ENCODE measurements around the gene IRS2.

Gene IRS2

DNA sequence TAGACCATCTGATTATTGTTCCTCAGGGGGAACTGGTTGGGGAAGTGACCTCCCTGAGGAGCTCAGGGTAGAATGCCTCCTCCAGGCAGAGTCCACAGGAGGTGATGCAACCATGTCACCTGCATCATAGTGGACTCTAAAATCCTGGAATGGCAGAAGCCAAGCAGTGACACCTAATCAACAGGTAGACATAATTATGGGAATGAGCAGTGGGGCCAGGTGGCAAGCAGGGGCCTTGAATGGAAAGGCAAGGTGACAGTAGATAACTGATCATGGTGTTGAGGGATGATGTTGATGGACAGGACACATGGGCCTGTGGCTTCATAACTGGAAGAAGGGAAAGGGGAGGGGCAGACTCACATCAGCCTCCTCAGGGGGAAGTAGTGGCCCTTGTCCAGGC, 27.3 kb upstream of the IRS2 start:
- Histone ChIP-seq H3K9me3 (ENCODE audit: control extremely low read depth in 1 of 5, control insufficient read depth in 4 of 5, insufficient read depth in 2 of 5, low read depth in 1 of 5, low read length in 4 of 5) (no peaks in the 10 kb centered on the region), H3K4me1 (ENCODE audit: control extremely low read depth in 1 of 4, control insufficient read depth in 4 of 4, insufficient read depth in 4 of 4, low read length in 3 of 4) (no peaks in the 10 kb centered on the region), H3K36me3 (ENCODE audit: control insufficient read depth in 4 of 4, insufficient read depth in 4 of 4, low read length in 3 of 4) (no peaks in the 10 kb centered on the region), H3K27me3 (replicated peaks in 2 of 5; ENCODE audit: control insufficient read depth in 4 of 5, insufficient read depth in 5 of 5, low read length in 4 of 5) (peaks cover 0 to 18% (median 7%) of the 10 kb centered on the region in 5 experiments), H3K4me3 (ENCODE audit: control insufficient read depth in 1 of 7, extremely low read depth in 1 of 7, insufficient read depth in 4 of 7, low read depth in 2 of 7, low read length in 6 of 7) (no peak overlapping the region), H3K27ac (ENCODE audit: insufficient read depth in 1 of 2, low read depth in 1 of 2, low read length in 2 of 2, poor library complexity in 1 of 2, severe bottlenecking in 2 of 2) (no peak overlapping the region)
- DNase-seq = no peak
- ChIA-PET CTCF (no interaction called here), POLR2A (no interaction called here)

DNA sequence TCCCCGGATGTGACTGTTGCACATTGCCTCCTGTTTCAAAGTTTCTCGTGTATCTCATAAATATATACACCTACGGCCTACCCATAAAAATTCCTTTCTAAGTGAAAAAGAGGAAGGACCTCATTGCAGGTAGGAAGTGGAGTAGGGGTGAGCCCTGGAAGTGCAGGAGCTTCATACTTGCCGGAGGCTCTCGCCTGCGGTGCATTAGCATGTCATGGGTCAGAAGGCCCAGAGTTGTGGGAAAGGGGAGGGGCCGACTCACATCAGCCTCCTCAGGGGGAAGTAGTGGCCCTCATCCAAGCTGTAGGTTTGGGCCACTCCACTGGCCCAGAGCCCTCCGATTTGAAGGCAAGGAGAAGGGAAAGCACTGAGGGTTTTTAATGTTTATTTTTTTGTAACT, 26.0 kb upstream of the IRS2 start:
- Histone ChIP-seq H3K4me1 (ENCODE audit: control extremely low read depth in 1 of 4, control insufficient read depth in 4 of 4, insufficient read depth in 4 of 4, low read length in 3 of 4) (no peaks in the 10 kb centered on the region), H3K9me3 (ENCODE audit: control extremely low read depth in 1 of 5, control insufficient read depth in 4 of 5, insufficient read depth in 2 of 5, low read depth in 1 of 5, low read length in 4 of 5) (no peaks in the 10 kb centered on the region), H3K27me3 (replicated peaks in 2 of 5; ENCODE audit: control insufficient read depth in 4 of 5, insufficient read depth in 5 of 5, low read length in 4 of 5) (peaks cover 0 to 13% (median 4%) of the 10 kb centered on the region in 5 experiments), H3K27ac (ENCODE audit: insufficient read depth in 1 of 2, low read depth in 1 of 2, low read length in 2 of 2, poor library complexity in 1 of 2, severe bottlenecking in 2 of 2) (no peak overlapping the region), H3K4me3 (ENCODE audit: control insufficient read depth in 1 of 7, extremely low read depth in 1 of 7, insufficient read depth in 4 of 7, low read depth in 2 of 7, low read length in 6 of 7) (no peak overlapping the region), H3K36me3 (ENCODE audit: control insufficient read depth in 4 of 4, insufficient read depth in 4 of 4, low read length in 3 of 4) (no peaks in the 10 kb centered on the region)
- CTCF ChIA-PET = interaction anchor here (0.5 kb wide), 1 partner anchor 31 kb away, joined by 3 read pairs; no protein-coding TSS in a partner anchor
- 100% methylated on average over 3 of the region's 8 CpGs for WGBS (ENCODE audit: insufficient coverage)
- no peak for DNase-seq
- POLR2A ChIA-PET = no interaction called here

DNA sequence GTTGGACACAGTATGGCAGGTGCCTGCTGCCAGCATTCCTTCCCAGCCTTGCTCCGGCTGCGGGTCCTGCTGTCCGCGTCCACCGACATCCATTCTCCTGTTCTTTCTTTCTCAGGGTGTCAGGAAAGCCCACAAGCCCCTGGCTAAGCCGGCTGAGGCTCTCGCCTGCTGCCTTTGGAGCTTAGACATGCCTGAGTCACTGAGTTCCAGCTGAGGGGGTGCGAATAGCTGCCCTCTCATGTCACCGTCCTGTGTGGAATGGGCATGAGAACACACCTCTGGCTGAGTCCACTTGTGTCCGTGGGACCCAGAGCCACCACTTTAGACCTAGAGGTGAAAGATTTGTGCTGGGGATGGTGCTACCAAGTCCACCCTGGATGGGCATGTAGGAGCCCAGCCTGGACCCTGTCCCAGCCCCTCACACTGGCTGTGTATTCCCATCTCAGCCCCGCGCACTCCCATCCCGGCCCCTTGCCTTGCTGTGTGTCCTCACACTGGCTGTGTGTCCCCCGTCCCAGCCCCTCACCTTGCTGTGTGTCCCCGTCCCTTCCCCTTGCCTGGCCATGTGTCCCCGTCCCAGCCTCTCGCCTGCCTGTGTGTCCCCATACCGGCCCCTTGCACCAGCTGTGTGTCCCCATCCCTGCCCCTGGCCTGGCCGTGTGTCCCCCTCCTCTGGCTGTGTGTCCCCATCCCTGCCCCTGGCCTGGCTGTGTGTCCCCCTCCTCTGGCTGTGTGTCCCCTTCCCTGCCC, 24.6 kb upstream of the IRS2 start:
- POLR2A ChIA-PET = no interaction called here
- WGBS (ENCODE audit: insufficient coverage) = 94% methylated on average over 18 of the region's 19 CpGs
- H3K36me3 ChIP-seq (ENCODE audit: control insufficient read depth in 4 of 4, insufficient read depth in 4 of 4, low read length in 3 of 4) = no peaks in the 10 kb centered on the region
- H3K27ac ChIP-seq (ENCODE audit: insufficient read depth in 1 of 2, low read depth in 1 of 2, low read length in 2 of 2, poor library complexity in 1 of 2, severe bottlenecking in 2 of 2) = no peak overlapping the region
- no peak overlapping the region for H3K4me3 ChIP-seq (ENCODE audit: control insufficient read depth in 1 of 7, extremely low read depth in 1 of 7, insufficient read depth in 4 of 7, low read depth in 2 of 7, low read length in 6 of 7)
- H3K9me3 ChIP-seq (ENCODE audit: control extremely low read depth in 1 of 5, control insufficient read depth in 4 of 5, insufficient read depth in 2 of 5, low read depth in 1 of 5, low read length in 4 of 5) = no peaks in the 10 kb centered on the region
- DNase-seq = no peak
- peaks cover 0 to 8% (median 2%) of the 10 kb centered on the region in 5 experiments for H3K27me3 ChIP-seq (replicated peaks in 2 of 5; ENCODE audit: control insufficient read depth in 4 of 5, insufficient read depth in 5 of 5, low read length in 4 of 5)
- H3K4me1 ChIP-seq (ENCODE audit: control extremely low read depth in 1 of 4, control insufficient read depth in 4 of 4, insufficient read depth in 4 of 4, low read length in 3 of 4) = no peaks in the 10 kb centered on the region
- CTCF ChIA-PET = no interaction called here

DNA sequence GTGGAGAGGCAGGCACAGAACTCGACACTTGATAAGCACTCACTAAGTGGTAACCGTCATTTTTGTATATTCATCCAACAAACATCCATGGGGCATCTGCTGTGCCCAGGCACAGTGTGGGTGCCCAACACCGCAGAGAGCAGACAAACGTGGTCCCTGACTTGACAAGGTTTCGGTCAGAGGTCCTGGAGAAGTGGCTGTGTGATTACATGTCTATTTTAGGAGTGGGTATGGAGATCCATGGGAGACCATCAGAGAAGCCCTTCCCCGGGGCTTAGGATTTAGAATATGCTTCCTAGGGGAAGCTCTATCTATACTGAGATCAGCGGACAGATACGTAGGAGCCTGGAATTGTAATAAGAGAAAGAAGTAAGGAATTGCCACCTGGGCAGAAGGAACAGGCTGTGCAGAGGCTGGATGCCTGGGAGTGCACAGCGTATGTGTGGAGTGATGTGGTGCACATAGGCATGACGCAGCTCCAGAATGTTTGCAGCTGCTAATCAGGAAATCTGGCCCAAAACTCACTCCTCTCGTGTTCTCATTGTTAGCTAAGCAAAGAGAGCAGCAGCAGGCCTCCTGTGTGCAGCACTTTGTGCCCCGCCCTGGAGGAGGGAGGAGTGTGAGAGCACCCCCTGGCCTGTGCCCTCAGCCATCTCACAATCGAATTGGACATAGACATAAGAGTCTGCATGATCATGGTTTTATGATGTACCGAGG, 23.0 kb upstream of the IRS2 start:
- Histone ChIP-seq H3K9me3 (ENCODE audit: control extremely low read depth in 1 of 5, control insufficient read depth in 4 of 5, insufficient read depth in 2 of 5, low read depth in 1 of 5, low read length in 4 of 5) (no peaks in the 10 kb centered on the region), H3K4me3 (ENCODE audit: control insufficient read depth in 1 of 7, extremely low read depth in 1 of 7, insufficient read depth in 4 of 7, low read depth in 2 of 7, low read length in 6 of 7) (no peak overlapping the region), H3K27ac (ENCODE audit: insufficient read depth in 1 of 2, low read depth in 1 of 2, low read length in 2 of 2, poor library complexity in 1 of 2, severe bottlenecking in 2 of 2) (no peak overlapping the region), H3K36me3 (ENCODE audit: control insufficient read depth in 4 of 4, insufficient read depth in 4 of 4, low read length in 3 of 4) (no peaks in the 10 kb centered on the region), H3K4me1 (ENCODE audit: control extremely low read depth in 1 of 4, control insufficient read depth in 4 of 4, insufficient read depth in 4 of 4, low read length in 3 of 4) (no peaks in the 10 kb centered on the region), H3K27me3 (replicated peaks in 2 of 5; ENCODE audit: control insufficient read depth in 4 of 5, insufficient read depth in 5 of 5, low read length in 4 of 5) (peaks cover 0 to 12% (median 4%) of the 10 kb centered on the region in 5 experiments)
- ChIA-PET CTCF (no interaction called here), POLR2A (no interaction called here)
- DNase-seq = no peak
- WGBS (ENCODE audit: insufficient coverage) = 81% methylated on average over 8 of the region's 14 CpGs

DNA sequence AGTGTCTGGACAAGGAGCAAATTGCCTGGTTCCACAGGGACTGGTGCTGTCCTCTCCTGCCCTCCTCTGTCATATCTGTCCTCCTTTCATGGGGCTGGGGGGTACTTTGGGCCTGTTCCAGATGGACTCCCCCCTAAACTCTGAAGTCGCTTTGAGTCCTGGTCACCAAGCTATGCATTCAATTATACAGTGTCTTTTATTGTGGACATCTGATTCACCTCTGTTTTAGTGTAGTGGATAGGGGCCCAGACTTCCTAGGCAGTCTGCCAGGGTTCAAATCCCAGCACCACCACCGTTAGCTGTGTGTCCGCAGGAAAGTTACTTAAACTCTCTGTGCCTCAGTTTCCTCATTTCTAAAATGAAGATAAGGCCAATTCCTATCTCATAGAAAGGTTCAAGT, 21.0 kb upstream of the IRS2 start:
- no peak overlapping the region for H3K27ac ChIP-seq (ENCODE audit: insufficient read depth in 1 of 2, low read depth in 1 of 2, low read length in 2 of 2, poor library complexity in 1 of 2, severe bottlenecking in 2 of 2)
- no peak for DNase-seq
- H3K36me3 ChIP-seq (ENCODE audit: control insufficient read depth in 4 of 4, insufficient read depth in 4 of 4, low read length in 3 of 4) = no peaks in the 10 kb centered on the region
- no CpG with 5 or more reads among the region's 3 CpGs for WGBS (ENCODE audit: insufficient coverage)
- H3K4me1 ChIP-seq (ENCODE audit: control extremely low read depth in 1 of 4, control insufficient read depth in 4 of 4, insufficient read depth in 4 of 4, low read length in 3 of 4) = no peaks in the 10 kb centered on the region
- H3K4me3 ChIP-seq (ENCODE audit: control insufficient read depth in 1 of 7, extremely low read depth in 1 of 7, insufficient read depth in 4 of 7, low read depth in 2 of 7, low read length in 6 of 7) = no peak overlapping the region
- ChIA-PET POLR2A (no interaction called here), CTCF (interaction anchor here (1.0 kb wide), 1 partner anchor 9 kb away, joined by 3 read pairs; no protein-coding TSS in a partner anchor)
- peaks cover 0 to 19% (median 4%) of the 10 kb centered on the region in 5 experiments for H3K27me3 ChIP-seq (replicated peaks in 2 of 5; ENCODE audit: control insufficient read depth in 4 of 5, insufficient read depth in 5 of 5, low read length in 4 of 5)
- no peaks in the 10 kb centered on the region for H3K9me3 ChIP-seq (ENCODE audit: control extremely low read depth in 1 of 5, control insufficient read depth in 4 of 5, insufficient read depth in 2 of 5, low read depth in 1 of 5, low read length in 4 of 5)

DNA sequence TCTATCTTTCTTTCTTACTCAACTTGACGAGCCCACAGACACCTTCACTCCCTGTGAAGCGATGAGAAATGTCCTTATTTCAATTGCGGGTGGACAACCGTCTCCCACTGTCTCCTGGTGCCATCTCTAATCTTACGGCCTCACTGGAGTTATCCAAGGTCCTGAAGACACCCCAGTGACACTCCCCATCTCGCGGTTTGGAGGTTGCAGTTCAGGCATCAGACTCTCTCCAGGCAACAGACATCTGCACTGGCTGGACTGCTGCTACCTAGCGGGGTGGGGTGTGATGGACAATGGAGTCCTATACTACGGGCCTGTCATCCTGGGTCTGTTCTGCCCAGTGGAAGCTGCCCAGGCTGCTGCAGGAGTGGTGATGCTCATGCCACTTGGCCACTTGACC, 18.3 kb upstream of the IRS2 start:
- WGBS (ENCODE audit: insufficient coverage) = 76% methylated on average over 8 of the region's 9 CpGs
- H3K9me3 ChIP-seq (ENCODE audit: control extremely low read depth in 1 of 5, control insufficient read depth in 4 of 5, insufficient read depth in 2 of 5, low read depth in 1 of 5, low read length in 4 of 5) = no peaks in the 10 kb centered on the region
- peaks cover 0 to 19% (median 3%) of the 10 kb centered on the region in 5 experiments for H3K27me3 ChIP-seq (replicated peaks in 2 of 5; ENCODE audit: control insufficient read depth in 4 of 5, insufficient read depth in 5 of 5, low read length in 4 of 5)
- CTCF ChIA-PET = no interaction called here
- H3K36me3 ChIP-seq (ENCODE audit: control insufficient read depth in 4 of 4, insufficient read depth in 4 of 4, low read length in 3 of 4) = no peaks in the 10 kb centered on the region
- POLR2A ChIA-PET = no interaction called here
- no peak overlapping the region for H3K27ac ChIP-seq (ENCODE audit: insufficient read depth in 1 of 2, low read depth in 1 of 2, low read length in 2 of 2, poor library complexity in 1 of 2, severe bottlenecking in 2 of 2)
- H3K4me3 ChIP-seq (ENCODE audit: control insufficient read depth in 1 of 7, extremely low read depth in 1 of 7, insufficient read depth in 4 of 7, low read depth in 2 of 7, low read length in 6 of 7) = no peak overlapping the region
- no peaks in the 10 kb centered on the region for H3K4me1 ChIP-seq (ENCODE audit: control extremely low read depth in 1 of 4, control insufficient read depth in 4 of 4, insufficient read depth in 4 of 4, low read length in 3 of 4)
- DNase-seq = no peak

DNA sequence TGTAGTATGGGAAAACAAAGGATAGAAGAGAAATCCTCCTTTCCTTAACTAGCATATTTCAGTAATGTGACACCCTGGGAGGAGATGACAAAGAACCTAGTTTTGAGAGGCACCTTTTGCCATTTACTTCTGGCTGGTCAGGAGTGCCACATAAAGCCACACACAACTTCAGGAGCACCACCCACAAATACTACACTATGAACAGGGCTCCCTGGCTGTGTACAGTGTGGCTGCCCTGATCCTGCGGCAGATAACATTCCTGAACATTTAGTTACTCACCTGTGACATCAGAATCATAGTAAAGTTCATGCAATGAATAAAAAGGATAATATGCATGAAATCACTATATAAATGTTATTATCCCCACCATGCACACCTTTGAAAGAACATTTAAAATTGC, 17.4 kb upstream of the IRS2 start:
- no peak overlapping the region for H3K27ac ChIP-seq (ENCODE audit: insufficient read depth in 1 of 2, low read depth in 1 of 2, low read length in 2 of 2, poor library complexity in 1 of 2, severe bottlenecking in 2 of 2)
- no CpG with 5 or more reads among the region's 1 CpG for WGBS (ENCODE audit: insufficient coverage)
- no peaks in the 10 kb centered on the region for H3K4me1 ChIP-seq (ENCODE audit: control extremely low read depth in 1 of 4, control insufficient read depth in 4 of 4, insufficient read depth in 4 of 4, low read length in 3 of 4)
- H3K4me3 ChIP-seq (ENCODE audit: control insufficient read depth in 1 of 7, extremely low read depth in 1 of 7, insufficient read depth in 4 of 7, low read depth in 2 of 7, low read length in 6 of 7) = no peak overlapping the region
- no peak for DNase-seq
- H3K36me3 ChIP-seq (ENCODE audit: control insufficient read depth in 4 of 4, insufficient read depth in 4 of 4, low read length in 3 of 4) = no peaks in the 10 kb centered on the region
- H3K9me3 ChIP-seq (ENCODE audit: control extremely low read depth in 1 of 5, control insufficient read depth in 4 of 5, insufficient read depth in 2 of 5, low read depth in 1 of 5, low read length in 4 of 5) = no peaks in the 10 kb centered on the region
- ChIA-PET POLR2A (no interaction called here), CTCF (no interaction called here)
- H3K27me3 ChIP-seq (replicated peaks in 2 of 5; ENCODE audit: control insufficient read depth in 4 of 5, insufficient read depth in 5 of 5, low read length in 4 of 5) = peaks cover 3 to 19% (median 4%) of the 10 kb centered on the region in 5 experiments

Measured in common myeloid progenitor, CD34-positive (primary cell).